ENCODE results near the gene F3. TPM values are rescaled to one million over a fixed set of nuclear protein-coding genes. Genes with fewer than 3 reads are reported as not detected.

Gene F3
- 10 to 100 TPM; 20.4 to 99.0 (median 48.5) TPM for total RNA-seq
- polyA plus RNA-seq, result 10 to 100 TPM; 20.6 to 30.9 TPM
- long read RNA-seq, donor 1, transcript F3-201 (6 exons, 2,287 nt), result major isoform, 18 of 26 reads
- long read RNA-seq, donor 1, partial matches to known transcripts, result 2 of 26 reads
- long read RNA-seq, donor 1, other reads (novel, unspliced or antisense), result 5 of 26 reads
- long read RNA-seq, donor 2, transcript F3-201 (6 exons, 2,287 nt), result major isoform, 11 of 20 reads
- long read RNA-seq, donor 2, partial matches to known transcripts, result 4 of 20 reads
- long read RNA-seq, donor 2, other reads (novel, unspliced or antisense), result 5 of 20 reads
- long read RNA-seq, donor 3, transcript F3-201 (6 exons, 2,287 nt), result major isoform, 19 of 23 reads
- long read RNA-seq, donor 3, partial matches to known transcripts, result 3 of 23 reads
- long read RNA-seq, donor 3, other reads (novel, unspliced or antisense), result 1 of 23 reads

DNA sequence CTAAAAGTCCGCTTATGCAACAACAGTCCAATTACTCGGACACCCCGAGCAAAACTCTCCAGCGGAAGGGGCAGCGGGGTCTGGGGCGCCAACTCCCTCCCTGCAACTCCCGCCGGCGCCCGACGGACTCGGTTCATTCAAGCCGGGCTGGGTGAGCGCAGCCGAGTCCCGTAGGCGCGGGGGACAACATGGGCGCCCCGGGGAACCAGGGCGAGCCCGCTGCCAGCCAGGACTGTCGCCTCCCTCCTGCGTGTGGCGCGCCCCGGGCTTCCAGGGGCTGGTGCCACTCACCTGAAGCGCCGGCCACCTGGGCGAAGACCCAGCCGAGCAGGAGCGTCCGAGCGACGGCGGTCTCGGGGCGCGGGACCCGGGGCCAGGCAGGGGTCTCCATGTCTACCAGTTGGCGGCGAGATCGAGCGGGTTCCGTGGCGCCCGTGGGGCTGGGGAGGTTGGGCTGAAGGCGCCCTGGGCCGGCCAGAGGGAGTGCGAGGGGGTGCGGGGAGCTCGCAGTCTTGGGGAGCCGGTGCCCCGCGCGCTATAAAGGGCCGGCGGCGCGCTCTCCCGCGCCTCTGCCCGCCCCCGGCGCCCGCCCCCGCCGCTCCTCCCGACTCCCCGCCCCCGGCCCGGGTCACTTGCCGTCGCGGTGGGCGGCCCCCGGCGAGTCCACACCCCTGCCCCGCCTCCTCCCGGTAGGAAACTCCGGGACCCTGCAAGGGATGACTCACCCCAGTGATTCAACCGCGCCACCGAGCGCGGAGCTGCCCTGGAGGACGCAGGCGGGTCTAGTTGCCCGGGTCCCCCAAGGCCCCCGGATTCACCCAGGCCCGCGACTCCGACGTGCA lies at the start of gene F3:
TSS of gene F3 (minus strand) at position 514 of the 842 bp plus-strand sequence. CDS start at position 391, 123 bp downstream.
- peak; percentile 92 to 96 (median 94) for ATAC-seq
- DNase-seq, result peak; percentile 89
- intact Hi-C loops (cut with DNase I), result loop anchor here in 7 of 10 donors (2.0 to 10.0 kb wide), 6 partner anchors 51 to 261 kb away; no protein-coding TSS in a partner anchor
- Histone ChIP-seq H3K27me3 (peaks cover 0 to 12% (median 0%) of the 10 kb centered on the region in 7 donors), H3K36me3 (peaks cover 0 to 8% (median 0%) of the 10 kb centered on the region in 9 donors), H3K4me3 (peak within 1 kb of the TSS; percentile 45 to 80 (median 72)), H3K4me1 (peaks cover 0 to 50% (median 32%) of the 10 kb centered on the region in 9 donors), H3K9me3 (no peaks in the 10 kb centered on the region), H3K27ac (peak within 1 kb of the TSS; percentile 87 to 95 (median 90))
- TF ChIP-seq, protein P1, sequence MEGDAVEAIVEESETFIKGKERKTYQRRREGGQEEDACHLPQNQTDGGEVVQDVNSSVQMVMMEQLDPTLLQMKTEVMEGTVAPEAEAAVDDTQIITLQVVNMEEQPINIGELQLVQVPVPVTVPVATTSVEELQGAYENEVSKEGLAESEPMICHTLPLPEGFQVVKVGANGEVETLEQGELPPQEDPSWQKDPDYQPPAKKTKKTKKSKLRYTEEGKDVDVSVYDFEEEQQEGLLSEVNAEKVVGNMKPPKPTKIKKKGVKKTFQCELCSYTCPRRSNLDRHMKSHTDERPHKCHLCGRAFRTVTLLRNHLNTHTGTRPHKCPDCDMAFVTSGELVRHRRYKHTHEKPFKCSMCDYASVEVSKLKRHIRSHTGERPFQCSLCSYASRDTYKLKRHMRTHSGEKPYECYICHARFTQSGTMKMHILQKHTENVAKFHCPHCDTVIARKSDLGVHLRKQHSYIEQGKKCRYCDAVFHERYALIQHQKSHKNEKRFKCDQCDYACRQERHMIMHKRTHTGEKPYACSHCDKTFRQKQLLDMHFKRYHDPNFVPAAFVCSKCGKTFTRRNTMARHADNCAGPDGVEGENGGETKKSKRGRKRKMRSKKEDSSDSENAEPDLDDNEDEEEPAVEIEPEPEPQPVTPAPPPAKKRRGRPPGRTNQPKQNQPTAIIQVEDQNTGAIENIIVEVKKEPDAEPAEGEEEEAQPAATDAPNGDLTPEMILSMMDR (IDR thresholded peaks at IDR 0.05), result peak in 2 of 9 donors; percentile 29 to 34
- 1 to 3% methylated on average over 78 to 94 of the region's 94 CpGs for WGBS, 2 donors

DNA sequence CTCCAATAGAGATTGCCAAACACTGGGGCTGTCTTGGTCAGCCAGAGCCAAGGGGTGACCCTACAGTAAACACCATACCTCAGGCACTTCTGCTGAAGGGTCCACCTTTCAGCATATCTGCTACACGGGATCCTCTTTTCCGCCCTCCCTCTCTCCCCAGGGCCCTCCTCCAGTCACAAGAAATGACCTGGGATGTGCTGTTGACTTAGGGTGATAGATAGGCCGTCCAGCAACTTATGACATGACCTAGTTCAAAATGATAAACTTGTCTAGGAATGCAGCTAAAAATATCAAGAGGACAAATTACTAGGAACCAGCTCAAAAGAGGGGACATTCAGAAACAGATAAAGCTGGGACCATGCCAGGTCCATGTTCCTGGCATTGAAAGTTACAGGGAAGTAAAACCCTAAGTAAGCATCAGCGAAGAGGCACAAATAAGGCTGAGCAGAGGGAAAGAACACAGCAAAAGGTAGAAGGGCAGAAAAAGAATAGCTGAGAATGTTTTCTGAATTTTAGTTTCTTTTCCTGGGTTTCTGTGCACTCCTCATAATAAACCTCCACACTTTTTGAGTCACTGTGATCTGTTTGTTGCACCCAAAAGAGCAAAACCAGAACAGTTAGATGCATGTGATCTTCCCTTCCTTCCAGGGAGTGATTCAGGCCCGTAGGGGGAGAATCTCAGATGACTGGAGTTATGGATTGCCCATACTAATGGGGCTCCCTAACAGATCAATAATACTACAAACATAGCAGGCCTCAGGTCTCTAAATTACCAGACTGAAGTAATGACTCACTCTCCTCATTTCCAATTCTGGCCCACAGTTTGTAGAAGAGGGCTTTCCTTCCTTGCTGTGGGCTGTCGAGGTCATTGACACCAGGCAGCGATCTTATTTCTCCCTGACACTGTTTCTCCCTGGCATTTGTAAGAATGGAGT lies 48.9 kb upstream of the F3 start:
- TF ChIP-seq, protein P1 (IDR thresholded peaks at IDR 0.05), result no peak
- peak in 7 of 8 donors; percentile 28 to 70 (median 52) for ATAC-seq
- intact Hi-C loops (cut with DNase I), result loop anchor here in 3 of 10 donors (5.0 to 10.0 kb wide), 3 partner anchors 43 to 66 kb away; partner anchors contain the start of gene F3 (in 1 of the 3)
- Histone ChIP-seq H3K27me3 (no peaks in the 10 kb centered on the region), H3K4me1 (peaks cover 0 to 24% (median 9%) of the 10 kb centered on the region in 9 donors), H3K4me3 (no peak overlapping the region), H3K27ac (peak overlapping the region in 4 of 10 donors; percentile 3 to 41 (median 17)), H3K9me3 (no peaks in the 10 kb centered on the region), H3K36me3 (no peaks in the 10 kb centered on the region)
- 54 to 60% methylated on average over 7 of the region's 7 CpGs for WGBS, 2 donors
- no peak for DNase-seq

DNA sequence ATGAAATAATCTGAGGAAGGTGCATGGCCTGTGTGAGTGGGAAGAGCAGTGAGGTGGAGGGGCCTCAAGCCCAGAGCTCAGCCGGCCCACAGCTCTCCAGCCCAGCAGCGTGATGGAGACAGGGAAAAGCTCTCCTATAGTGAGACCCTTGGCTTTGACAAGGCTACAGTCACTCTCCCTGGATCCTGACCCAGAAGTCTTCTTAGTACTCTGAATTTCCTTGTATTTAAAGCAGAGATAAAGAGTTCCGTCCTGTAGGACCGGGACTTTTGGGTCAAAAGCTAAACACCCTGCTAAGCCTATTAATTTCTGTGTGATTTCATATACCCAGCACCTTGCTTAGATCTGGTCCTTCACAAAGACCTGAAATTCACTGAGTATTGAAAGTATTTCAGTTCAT lies 48.2 kb upstream of the F3 start:
- no peak for DNase-seq
- TF ChIP-seq, protein P1 (IDR thresholded peaks at IDR 0.05), result no peak
- no peaks in the 10 kb centered on the region for H3K36me3 ChIP-seq
- H3K27ac ChIP-seq, result peak overlapping the region in 2 of 10 donors; percentile 3 to 4
- no peak overlapping the region for H3K4me3 ChIP-seq
- peaks cover 0 to 24% (median 9%) of the 10 kb centered on the region in 9 donors for H3K4me1 ChIP-seq
- ATAC-seq, result peak in 1 of 8 donors; percentile 23
- 82 to 86% methylated on average over 4 of the region's 4 CpGs for WGBS, 2 donors
- no peaks in the 10 kb centered on the region for H3K27me3 ChIP-seq
- H3K9me3 ChIP-seq, result no peaks in the 10 kb centered on the region
- intact Hi-C loops (cut with DNase I), result loop anchor here in 3 of 10 donors (5.0 to 10.0 kb wide), 3 partner anchors 42 to 65 kb away; partner anchors contain the start of gene F3 (in 1 of the 3)

Data from heart right ventricle (tissue), 16 donors.